K562 treated with DMSO at 1 percent for 12 hours (cell line): ENCODE measurements around the gene TUBG1. TPM values are rescaled to one million over a fixed set of nuclear protein-coding genes. Genes with fewer than 3 reads are reported as not detected.

ENCODE experiments used
- total RNA-seq: library from RNA; unstranded; fragments of 300-600 nt; gene quantifications from 2 replicates; pipeline ENCODE4 v1.2.3, GENCODE V29; 2022; ENCODE audit not compliant: insufficient read depth

The TUBG1 gene
- total RNA-seq, result 113 and 147 TPM in 2 replicates

GRCh38 chr17:42609182-42609813 is at the start of gene TUBG1, which contains the start of gene RETREG3:
Gene TUBG1 (plus strand): TSS chr17:42609683. CDS start chr17:42609738, 55 bp downstream.
Gene RETREG3 (minus strand): TSS chr17:42609374. CDS start chr17:42609324, 50 bp downstream.

GRCh38 chr17:42561897-42562387 is 47.5 kb upstream of the TUBG1 start, which contains the start of gene COASY:
Gene COASY (plus strand): TSS chr17:42562148. CDS start chr17:42562623, 475 bp downstream.

GRCh38 chr17:42566883-42567573 is 42.5 kb upstream of the TUBG1 start, which contains the start of gene MLX:
Gene MLX (plus strand): TSS chr17:42567100. CDS start chr17:42567125, 25 bp downstream.

GRCh38 chr17:42577532-42578281 is 31.8 kb upstream of the TUBG1 start, which contains the start of gene PSMC3IP:
Gene PSMC3IP (minus strand): TSS chr17:42577729. CDS start chr17:42577686, 43 bp downstream.

GRCh38 chr17:42659079-42659931 is 49.8 kb downstream of the TUBG1 start, which contains the start of gene TUBG2:
Gene TUBG2 (plus strand): TSS chr17:42659284. CDS start chr17:42659504, 220 bp downstream.

Other genes with a start within 250 kb of the TUBG1 start
- 36.3 and 84.1 TPM in 2 replicates for gene STAT3, start 221.2 kb upstream of the TUBG1 start, total RNA-seq
- gene CAVIN1, start 186.4 kb upstream of the TUBG1 start, total RNA-seq, result 47.5 and 64.4 TPM in 2 replicates
- gene ATP6V0A1, start 150.8 kb upstream of the TUBG1 start, total RNA-seq, result 35.7 and 74.8 TPM in 2 replicates
- gene NAGLU, start 73.4 kb upstream of the TUBG1 start, total RNA-seq, result 13.4 and 17.2 TPM in 2 replicates
- gene HSD17B1, start 56.8 kb upstream of the TUBG1 start, total RNA-seq, result 5.9 and 6.6 TPM in 2 replicates
- gene COASY, start 47.5 kb upstream of the TUBG1 start, total RNA-seq, result 88.6 and 138 TPM in 2 replicates
- 27.7 and 48.9 TPM in 2 replicates for gene MLX, start 42.6 kb upstream of the TUBG1 start, total RNA-seq
- gene PSMC3IP, start 32.0 kb upstream of the TUBG1 start, total RNA-seq, result 38.2 and 56.8 TPM in 2 replicates
- gene RETREG3, start 309 bp upstream of the TUBG1 start, total RNA-seq, result 14.6 and 33.4 TPM in 2 replicates
- not detected in 2 replicates for gene TUBG2, start 49.6 kb downstream of the TUBG1 start, total RNA-seq
- gene PLEKHH3, start 67.3 kb downstream of the TUBG1 start, total RNA-seq, result 43.8 and 49.4 TPM in 2 replicates
- 9.2 and 13.7 TPM in 2 replicates for gene CCR10, start 72.2 kb downstream of the TUBG1 start, total RNA-seq
- gene CNTNAP1, start 72.8 kb downstream of the TUBG1 start, total RNA-seq, result 0.24 and 2.2 TPM in 2 replicates
- gene EZH1, start 135.4 kb downstream of the TUBG1 start, total RNA-seq, result 9.5 and 29.4 TPM in 2 replicates
- not detected in 2 replicates for gene RAMP2, start 151.5 kb downstream of the TUBG1 start, total RNA-seq
- gene VPS25, start 163.8 kb downstream of the TUBG1 start, total RNA-seq, result 138 and 158 TPM in 2 replicates
- gene WNK4, start 170.9 kb downstream of the TUBG1 start, total RNA-seq, result 2.8 and 9.5 TPM in 2 replicates
- gene COA3, start 189.0 kb downstream of the TUBG1 start, total RNA-seq, result 65.3 and 74.5 TPM in 2 replicates
- 0.37 and 0.66 TPM in 2 replicates for gene CNTD1, start 189.2 kb downstream of the TUBG1 start, total RNA-seq
- gene BECN1, start 214.6 kb downstream of the TUBG1 start, total RNA-seq, result 26.2 and 52.7 TPM in 2 replicates
- gene PSME3, start 223.7 kb downstream of the TUBG1 start, total RNA-seq, result 61.1 and 143 TPM in 2 replicates
- 1.1 and 4.3 TPM in 2 replicates for gene AOC2, start 234.9 kb downstream of the TUBG1 start, total RNA-seq
- 1.1 and 3.4 TPM in 2 replicates for gene AOC3, start 241.5 kb downstream of the TUBG1 start, total RNA-seq